Measurements from ENCODE around the gene SSTR5.
A peak's percentile ranks its signal among the peaks of the same experiment; 100 is the strongest.
"Not testable (repeated sequence)": the region's sequence is repeated elsewhere in the genome, so short reads cannot be mapped to it uniquely, and the experiment has no call there.

Gene SSTR5

DNA sequence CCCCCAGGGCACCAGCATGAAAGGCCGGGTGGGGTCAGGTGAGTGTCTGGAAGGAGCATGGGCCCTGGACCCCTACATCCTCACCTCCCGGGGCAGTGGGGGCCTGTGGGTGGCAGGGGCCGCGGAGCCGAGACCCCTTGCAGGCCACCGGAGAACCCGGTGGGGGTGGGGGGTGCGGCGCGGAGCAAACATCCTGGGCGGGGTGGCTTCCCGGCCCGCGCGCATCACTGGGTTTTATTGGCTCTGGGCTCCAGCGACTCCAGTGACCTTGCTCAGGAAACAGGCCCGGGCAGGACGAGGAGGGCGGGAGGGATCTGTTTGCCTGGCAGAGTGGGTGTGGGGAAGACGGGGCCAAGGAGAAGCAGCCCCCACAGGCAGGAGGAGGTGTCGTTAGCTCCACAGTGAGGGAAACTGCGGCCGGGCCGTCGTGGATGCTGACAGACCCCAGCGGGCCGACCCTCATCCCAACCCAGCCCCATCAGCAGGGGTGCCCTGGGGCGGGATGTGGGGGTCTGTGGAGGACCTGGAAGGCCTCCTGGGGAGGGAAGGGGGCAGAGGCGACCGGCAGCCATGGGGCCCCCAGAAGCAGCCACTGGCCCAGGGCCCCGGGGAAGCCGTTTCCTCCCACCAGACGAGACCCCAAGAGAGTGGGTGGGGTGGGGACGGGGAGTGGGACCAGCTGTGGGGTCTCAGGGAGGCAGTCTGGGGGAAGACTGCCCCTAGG, 10.6 kb downstream of the SSTR5 start:
- H2BK120ac ChIP-seq (ENCODE audit: insufficient read depth, low read length, poor library complexity): no peak overlapping the region
- WGBS (ENCODE audit: extremely low coverage, insufficient coverage, insufficient read length): no CpG with 5 or more reads among the region's 34 CpGs
- no peak overlapping the region for H3K23ac ChIP-seq (ENCODE audit: low read length)
- H3K9me3 ChIP-seq (ENCODE audit: insufficient read depth, low read depth, low read length): peaks cover 18% of the 10 kb centered on the region
- H3K79me1 ChIP-seq (ENCODE audit: low read length): no peaks in the 10 kb centered on the region
- H2AK5ac ChIP-seq (ENCODE audit: low read length): no peak overlapping the region
- no peak overlapping the region for H3K4ac ChIP-seq (ENCODE audit: low read depth, low read length)
- H3K9ac ChIP-seq (ENCODE audit: low read length): no peak overlapping the region
- H3K4me1 ChIP-seq (ENCODE audit: control insufficient read depth in 1 of 2, insufficient read depth in 2 of 2, low read length in 2 of 2): no peaks in the 10 kb centered on the region
- no peaks in the 10 kb centered on the region for H3K36me3 ChIP-seq (ENCODE audit: control insufficient read depth in 1 of 2, insufficient read depth in 2 of 2, low read length in 2 of 2)
- H3K14ac ChIP-seq (ENCODE audit: low read length): no peak overlapping the region
- H3K18ac ChIP-seq (ENCODE audit: low read length): no peak overlapping the region
- no peak overlapping the region for H4K8ac ChIP-seq (ENCODE audit: low read depth, low read length)
- no peak overlapping the region for H4K91ac ChIP-seq (ENCODE audit: low read depth, low read length)
- no peaks in the 10 kb centered on the region for H3K79me2 ChIP-seq (ENCODE audit: control insufficient read depth, insufficient read depth, low read length, poor library complexity)
- no peak overlapping the region for H4K12ac ChIP-seq (ENCODE audit: low read depth, low read length)
- H3K27me3 ChIP-seq (ENCODE audit: insufficient read depth, low read length): no peaks in the 10 kb centered on the region
- H2BK12ac ChIP-seq (ENCODE audit: low read length): no peak overlapping the region
- no peak overlapping the region for H2AFZ ChIP-seq (ENCODE audit: insufficient read depth, low read length, poor library complexity)
- no peak overlapping the region for H3K4me3 ChIP-seq (ENCODE audit: low read depth, low read length)
- H2BK5ac ChIP-seq (ENCODE audit: low read depth, low read length, poor library complexity): no peak overlapping the region
- no peak overlapping the region for H3K4me2 ChIP-seq (ENCODE audit: low read length)
- H3K27ac ChIP-seq (ENCODE audit: low read depth, low read length): no peak overlapping the region
- DNase-seq: no peak

DNA sequence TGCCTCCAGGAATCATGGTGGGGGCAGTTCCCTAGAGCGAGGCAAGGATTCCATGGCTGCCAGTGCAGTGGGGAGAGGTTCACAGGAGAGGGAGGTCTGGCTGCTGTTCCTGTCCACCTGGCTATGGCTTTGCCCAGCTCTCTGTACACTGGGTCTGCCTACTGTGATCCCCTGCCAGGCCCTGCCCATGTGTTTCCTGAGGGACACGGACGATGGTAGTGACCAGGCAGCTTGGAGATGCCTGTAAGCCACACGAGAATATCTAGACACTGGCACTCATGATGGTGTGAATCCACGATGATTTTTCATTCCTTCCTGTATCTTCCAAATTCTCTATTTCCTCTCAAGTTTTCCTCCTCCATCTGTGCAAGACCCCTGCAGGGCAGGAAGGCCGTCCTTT, 12.4 kb downstream of the SSTR5 start:
- H3K4me2 ChIP-seq (ENCODE audit: low read length): no peak overlapping the region
- H2BK120ac ChIP-seq (ENCODE audit: insufficient read depth, low read length, poor library complexity): no peak overlapping the region
- no peak overlapping the region for H3K18ac ChIP-seq (ENCODE audit: low read length)
- H4K8ac ChIP-seq (ENCODE audit: low read depth, low read length): no peak overlapping the region
- no peak overlapping the region for H2BK5ac ChIP-seq (ENCODE audit: low read depth, low read length, poor library complexity)
- H2AFZ ChIP-seq (ENCODE audit: insufficient read depth, low read length, poor library complexity): no peak overlapping the region
- peak overlapping the region; percentile 23 for H3K4me3 ChIP-seq (ENCODE audit: low read depth, low read length)
- no peak overlapping the region for H3K4ac ChIP-seq (ENCODE audit: low read depth, low read length)
- H3K27ac ChIP-seq (ENCODE audit: low read depth, low read length): no peak overlapping the region
- no peak overlapping the region for H4K91ac ChIP-seq (ENCODE audit: low read depth, low read length)
- H3K9me3 ChIP-seq (ENCODE audit: insufficient read depth, low read depth, low read length): peaks cover 18% of the 10 kb centered on the region
- no peak overlapping the region for H4K12ac ChIP-seq (ENCODE audit: low read depth, low read length)
- H2AK5ac ChIP-seq (ENCODE audit: low read length): no peak overlapping the region
- no peak overlapping the region for H2BK12ac ChIP-seq (ENCODE audit: low read length)
- WGBS (ENCODE audit: extremely low coverage, insufficient coverage, insufficient read length): no CpG with 5 or more reads among the region's 6 CpGs
- no peaks in the 10 kb centered on the region for H3K79me2 ChIP-seq (ENCODE audit: control insufficient read depth, insufficient read depth, low read length, poor library complexity)
- H3K4me1 ChIP-seq (ENCODE audit: control insufficient read depth in 1 of 2, insufficient read depth in 2 of 2, low read length in 2 of 2): no peaks in the 10 kb centered on the region
- no peaks in the 10 kb centered on the region for H3K36me3 ChIP-seq (ENCODE audit: control insufficient read depth in 1 of 2, insufficient read depth in 2 of 2, low read length in 2 of 2)
- no peaks in the 10 kb centered on the region for H3K27me3 ChIP-seq (ENCODE audit: insufficient read depth, low read length)
- H3K23ac ChIP-seq (ENCODE audit: low read length): no peak overlapping the region
- peak overlapping the region; percentile 67 for H3K9ac ChIP-seq (ENCODE audit: low read length)
- H3K14ac ChIP-seq (ENCODE audit: low read length): no peak overlapping the region
- DNase-seq: no peak
- H3K79me1 ChIP-seq (ENCODE audit: low read length): no peaks in the 10 kb centered on the region

DNA sequence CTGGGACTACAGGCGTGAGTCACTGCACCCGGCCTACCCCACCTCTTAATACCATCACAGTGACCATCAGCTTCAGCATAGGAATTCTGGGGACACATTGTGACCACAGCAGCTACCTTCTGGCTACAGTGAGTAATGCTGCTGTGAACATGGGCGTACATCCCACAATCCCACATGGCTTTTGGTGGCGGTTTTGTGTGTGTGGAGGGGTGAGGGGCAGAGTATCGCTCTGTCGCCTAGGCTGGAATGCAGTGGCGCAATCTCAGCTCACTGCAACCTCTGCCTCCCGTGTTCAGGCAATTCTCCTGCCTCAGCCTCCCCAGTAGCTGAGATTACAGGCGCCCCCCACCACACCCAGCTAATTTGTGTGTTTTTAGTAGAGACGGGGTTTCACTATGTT, 13.9 kb downstream of the SSTR5 start:
- not testable (repeated sequence) for H2AK5ac ChIP-seq (ENCODE audit: low read length); H2BK12ac ChIP-seq (ENCODE audit: low read length); H3K4me1 ChIP-seq (ENCODE audit: control insufficient read depth in 1 of 2, insufficient read depth in 2 of 2, low read length in 2 of 2); H4K12ac ChIP-seq (ENCODE audit: low read depth, low read length); H3K27me3 ChIP-seq (ENCODE audit: insufficient read depth, low read length); H2BK120ac ChIP-seq (ENCODE audit: insufficient read depth, low read length, poor library complexity); H2AFZ ChIP-seq (ENCODE audit: insufficient read depth, low read length, poor library complexity); H3K79me2 ChIP-seq (ENCODE audit: control insufficient read depth, insufficient read depth, low read length, poor library complexity); H3K4me2 ChIP-seq (ENCODE audit: low read length); H3K4me3 ChIP-seq (ENCODE audit: low read depth, low read length); H3K18ac ChIP-seq (ENCODE audit: low read length); H4K8ac ChIP-seq (ENCODE audit: low read depth, low read length); H3K14ac ChIP-seq (ENCODE audit: low read length); H3K23ac ChIP-seq (ENCODE audit: low read length); H2BK5ac ChIP-seq (ENCODE audit: low read depth, low read length, poor library complexity); H3K4ac ChIP-seq (ENCODE audit: low read depth, low read length); H3K9ac ChIP-seq (ENCODE audit: low read length); H3K79me1 ChIP-seq (ENCODE audit: low read length); DNase-seq; H3K36me3 ChIP-seq (ENCODE audit: control insufficient read depth in 1 of 2, insufficient read depth in 2 of 2, low read length in 2 of 2); H3K27ac ChIP-seq (ENCODE audit: low read depth, low read length); H4K91ac ChIP-seq (ENCODE audit: low read depth, low read length)
- no CpG with 5 or more reads among the region's 10 CpGs for WGBS (ENCODE audit: extremely low coverage, insufficient coverage, insufficient read length)
- peaks cover 18% of the 10 kb centered on the region for H3K9me3 ChIP-seq (ENCODE audit: insufficient read depth, low read depth, low read length)

DNA sequence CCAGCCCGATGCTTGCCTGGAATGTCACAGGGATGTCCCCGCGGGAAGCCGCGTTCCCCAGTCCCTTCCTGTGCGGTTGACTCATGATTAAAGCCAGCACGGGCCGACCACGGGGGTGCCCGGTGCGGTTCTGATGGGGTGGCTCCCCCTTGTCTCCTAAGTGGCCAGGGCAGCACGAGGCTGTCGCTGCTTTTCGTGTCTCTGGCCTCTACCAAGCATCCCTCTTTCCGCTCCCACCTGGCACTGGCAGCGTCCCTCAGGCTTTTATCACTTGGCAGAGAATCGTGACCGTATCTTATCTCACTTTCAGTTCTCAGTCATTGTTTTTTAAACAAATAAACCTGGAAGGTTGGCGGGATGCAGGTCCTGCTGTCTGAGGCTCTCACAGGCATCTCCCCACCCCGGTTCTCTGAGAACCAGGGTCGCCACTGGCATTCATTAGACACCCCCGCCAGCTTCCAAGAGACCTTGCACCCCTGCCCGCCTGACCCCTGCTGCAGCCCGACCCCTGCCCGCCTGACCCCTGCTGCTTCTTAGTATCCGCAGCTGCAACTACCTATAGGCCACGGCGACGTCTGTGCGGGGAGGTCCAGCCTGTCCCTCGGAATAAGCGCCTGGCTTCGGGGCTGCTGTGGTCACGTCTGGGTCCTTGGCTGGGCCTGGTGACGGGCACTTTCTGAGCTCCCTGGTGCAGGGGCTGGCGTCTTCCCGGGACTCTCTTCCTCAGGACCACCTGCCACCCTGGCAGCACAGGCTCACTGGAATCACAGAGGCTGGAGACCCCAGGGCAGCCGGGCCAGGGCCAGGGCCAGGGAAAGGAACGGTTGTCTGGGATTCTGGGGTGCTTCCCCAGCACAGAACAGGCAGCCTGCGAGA, 16.0 kb downstream of the SSTR5 start:
- no peak overlapping the region for H4K12ac ChIP-seq (ENCODE audit: low read depth, low read length)
- no peaks in the 10 kb centered on the region for H3K79me1 ChIP-seq (ENCODE audit: low read length)
- no peak overlapping the region for H3K9ac ChIP-seq (ENCODE audit: low read length)
- no peak overlapping the region for H3K4me2 ChIP-seq (ENCODE audit: low read length)
- H3K4ac ChIP-seq (ENCODE audit: low read depth, low read length): no peak overlapping the region
- H2BK5ac ChIP-seq (ENCODE audit: low read depth, low read length, poor library complexity): no peak overlapping the region
- H3K4me3 ChIP-seq (ENCODE audit: low read depth, low read length): no peak overlapping the region
- H4K91ac ChIP-seq (ENCODE audit: low read depth, low read length): no peak overlapping the region
- H3K27me3 ChIP-seq (ENCODE audit: insufficient read depth, low read length): no peaks in the 10 kb centered on the region
- no peak overlapping the region for H3K14ac ChIP-seq (ENCODE audit: low read length)
- no peaks in the 10 kb centered on the region for H3K36me3 ChIP-seq (ENCODE audit: control insufficient read depth in 1 of 2, insufficient read depth in 2 of 2, low read length in 2 of 2)
- WGBS (ENCODE audit: extremely low coverage, insufficient coverage, insufficient read length): no CpG with 5 or more reads among the region's 40 CpGs
- no peak for DNase-seq
- no peak overlapping the region for H2AK5ac ChIP-seq (ENCODE audit: low read length)
- no peak overlapping the region for H2BK12ac ChIP-seq (ENCODE audit: low read length)
- no peaks in the 10 kb centered on the region for H3K79me2 ChIP-seq (ENCODE audit: control insufficient read depth, insufficient read depth, low read length, poor library complexity)
- no peak overlapping the region for H3K23ac ChIP-seq (ENCODE audit: low read length)
- no peaks in the 10 kb centered on the region for H3K4me1 ChIP-seq (ENCODE audit: control insufficient read depth in 1 of 2, insufficient read depth in 2 of 2, low read length in 2 of 2)
- no peak overlapping the region for H2AFZ ChIP-seq (ENCODE audit: insufficient read depth, low read length, poor library complexity)
- peaks cover 20% of the 10 kb centered on the region for H3K9me3 ChIP-seq (ENCODE audit: insufficient read depth, low read depth, low read length)
- no peak overlapping the region for H3K18ac ChIP-seq (ENCODE audit: low read length)
- no peak overlapping the region for H2BK120ac ChIP-seq (ENCODE audit: insufficient read depth, low read length, poor library complexity)
- no peak overlapping the region for H4K8ac ChIP-seq (ENCODE audit: low read depth, low read length)
- no peak overlapping the region for H3K27ac ChIP-seq (ENCODE audit: low read depth, low read length)
